HG03095 (cell line): ENCODE measurements around the gene ZDHHC4.
"Not testable (repeated sequence)": the region's sequence is repeated elsewhere in the genome, so short reads cannot be mapped to it uniquely, and the experiment has no call there.

Experiments
- ATAC-seq: cut with Tn5 transposase; IDR thresholded peaks from one replicate; pipeline ENCODE4 v1.9.1; 2021; ENCODE audit warnings: moderate library complexity; ENCODE audit not compliant: unreplicated experiment

The ZDHHC4 gene

DNA sequence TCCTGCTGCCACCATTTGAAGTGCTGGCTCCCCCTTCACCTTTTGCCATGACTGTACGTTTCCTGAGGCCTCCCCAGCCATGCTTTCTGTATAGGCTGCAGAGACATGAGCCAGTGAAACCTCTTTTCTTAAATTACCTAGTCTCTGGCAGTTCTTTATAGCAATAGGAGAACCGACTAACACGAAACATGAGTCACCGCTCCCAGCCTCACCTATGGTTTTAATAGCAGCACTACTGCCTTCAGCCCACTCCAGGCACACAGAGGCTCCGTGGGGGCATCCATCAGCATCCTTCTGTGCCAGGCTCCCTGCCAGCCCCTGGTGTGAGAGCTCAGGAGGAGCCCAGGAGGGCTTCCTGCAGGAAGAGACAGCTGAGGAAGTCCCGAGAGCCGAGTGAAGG is 54.4 kb downstream of the ZDHHC4 start:
- no peak for ATAC-seq

- ATAC-seq = no peak
Measured at GRCh38 chr7:6634021-6634420, 56.8 kb downstream of the ZDHHC4 start.

DNA sequence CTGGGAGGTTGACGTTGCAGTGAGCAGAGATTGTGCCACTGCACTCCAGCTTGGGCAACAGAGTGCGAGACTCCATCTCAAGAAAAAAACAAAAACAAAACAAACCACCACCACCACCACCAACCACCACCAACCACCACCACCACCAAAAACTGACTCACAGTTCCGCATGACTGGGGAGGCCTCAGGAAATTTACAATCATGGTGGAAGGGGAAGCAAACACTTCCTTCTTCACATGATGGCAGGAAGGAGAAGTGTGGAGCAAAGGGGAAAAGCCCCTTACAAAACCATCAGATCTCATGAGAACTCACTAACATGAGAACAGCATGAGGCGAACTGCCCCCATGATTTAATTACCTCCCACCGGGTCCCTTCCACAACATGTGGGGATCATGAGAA is 57.7 kb downstream of the ZDHHC4 start:
- not testable (repeated sequence) for ATAC-seq

DNA sequence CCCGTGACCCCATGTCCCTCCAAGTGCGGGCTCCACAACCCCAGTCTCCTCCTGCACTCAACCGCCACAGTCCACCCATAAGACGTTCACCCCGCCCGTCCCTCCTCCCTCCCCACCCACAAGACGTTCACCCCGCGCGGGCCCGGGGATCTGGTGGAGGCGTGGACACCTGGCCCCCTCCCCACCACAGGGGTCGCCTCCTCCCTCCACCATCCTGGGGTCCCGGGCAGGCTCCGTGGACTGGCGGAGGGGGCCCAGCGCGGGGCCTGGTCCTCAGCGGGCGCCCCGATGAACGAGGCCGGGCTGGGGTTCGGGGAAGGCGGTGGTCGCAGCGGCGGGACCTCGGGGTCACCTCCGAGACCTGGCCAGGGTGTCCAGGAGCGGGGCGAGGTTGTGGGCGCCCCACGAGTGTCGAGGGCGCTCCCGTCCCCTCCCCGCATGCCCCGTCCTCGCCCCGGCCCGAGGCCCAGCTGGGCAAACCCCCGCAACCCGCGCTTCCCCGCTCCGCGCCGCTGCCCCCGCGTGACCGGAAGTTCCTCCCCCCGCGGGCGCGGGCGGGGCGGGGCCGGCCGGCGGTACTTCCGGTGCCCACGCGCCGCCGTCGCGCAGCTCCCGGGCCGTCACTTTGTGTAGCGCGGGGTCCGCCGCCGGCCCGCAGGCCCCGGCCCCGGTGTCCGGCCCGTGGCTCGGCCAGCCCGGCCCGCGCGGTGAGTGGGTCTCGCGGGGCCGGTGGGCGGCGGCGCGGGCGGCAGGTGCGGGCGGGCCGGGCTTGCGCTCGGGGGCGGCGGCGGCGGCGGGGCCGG is 59.7 kb downstream of the ZDHHC4 start, which contains the start of gene ZNF316:
Gene ZNF316 (plus strand): TSS at position 578 of the 803 bp plus-strand sequence. CDS start 5,092 bp downstream, outside the sequence.
- ATAC-seq = peak; percentile 56

GRCh38 chr7:6637544-6638229 is 60.4 kb downstream of the ZDHHC4 start:
- peak; percentile 69 for ATAC-seq
